Measurements from ENCODE around the gene CABCOCO1.

GRCh38 chr10:61792097-61792716, 129.5 kb downstream of the CABCOCO1 start:
- TF ChIP-seq TCF7L2 (IDR thresholded peaks at IDR 0.05; ENCODE audit: borderline replicate concordance, extremely low read depth, insufficient read depth, insufficient read length), result no peak
- TF ChIP-seq YY1 (IDR thresholded peaks at IDR 0.05; ENCODE audit: extremely low read depth, insufficient replicate concordance, low read depth, low read length), result no peak
- no peak for TF ChIP-seq POLR2A (IDR thresholded peaks at IDR 0.05; ENCODE audit: borderline replicate concordance, extremely low read depth, insufficient read depth, insufficient read length)
- TF ChIP-seq ATF3 (IDR thresholded peaks at IDR 0.05), result no peak
- no peak for TF ChIP-seq RAD21 (IDR thresholded peaks at IDR 0.05; ENCODE audit: low read depth)
- TF ChIP-seq EZH2phosphoT487 (IDR thresholded peaks at IDR 0.05; ENCODE audit: borderline replicate concordance), result no peak
- TF ChIP-seq CTCF (IDR thresholded peaks at IDR 0.05 in 2 of 3, conservative IDR thresholded peaks at IDR 0.05 in 1 of 3; ENCODE audit: borderline replicate concordance in 1 of 3, insufficient read depth in 1 of 3, low read depth in 2 of 3, low read length in 2 of 3), result no peak
- no peak for TF ChIP-seq CEBPB (IDR thresholded peaks at IDR 0.05; ENCODE audit: low read depth)
- TF ChIP-seq ELF1 (IDR thresholded peaks at IDR 0.05; ENCODE audit: borderline replicate concordance, low read depth), result no peak
- no peak for TF ChIP-seq REST (IDR thresholded peaks at IDR 0.05; ENCODE audit: low read depth)
- no peak for TF ChIP-seq MAX (IDR thresholded peaks at IDR 0.05)

All from HCT116 (cell line).